Lower leg skin (tissue), 3 donors: Measurements from ENCODE around the gene SHROOM3.

Source experiments
- CTCF ChIP-seq, 3 donors: fragments of 450-650 bp; IDR thresholded peaks; one replicate each; pipeline ENCODE4 v1.5.1; 2016; ENCODE audit warnings: antibody characterized with exemption in 3 of 3, mild to moderate bottlenecking in 3 of 3, moderate library complexity in 2 of 3
- POLR2A ChIP-seq, 2 donors: fragments of 450-650 bp; IDR thresholded peaks; one replicate each; pipeline ENCODE4 v1.6.1; 2016 to 2017; ENCODE audit warnings: antibody characterized with exemption in 2 of 2, mild to moderate bottlenecking in 1 of 2, moderate library complexity in 1 of 2

GRCh38 chr4:76737180-76737579, 302.2 kb downstream of the SHROOM3 start:
- TF ChIP-seq CTCF (IDR thresholded peaks at IDR 0.05), result no peak
- TF ChIP-seq POLR2A (IDR thresholded peaks at IDR 0.05), result no peak
